ENCODE measurements around the gene SLC19A1.

The SLC19A1 gene

GRCh38 chr21:45494135-45494850, 47.9 kb downstream of the SLC19A1 start:
- no peak for DNase-seq (ENCODE audit: low read depth in 1 of 2, low spot score in 1 of 2)

DNA sequence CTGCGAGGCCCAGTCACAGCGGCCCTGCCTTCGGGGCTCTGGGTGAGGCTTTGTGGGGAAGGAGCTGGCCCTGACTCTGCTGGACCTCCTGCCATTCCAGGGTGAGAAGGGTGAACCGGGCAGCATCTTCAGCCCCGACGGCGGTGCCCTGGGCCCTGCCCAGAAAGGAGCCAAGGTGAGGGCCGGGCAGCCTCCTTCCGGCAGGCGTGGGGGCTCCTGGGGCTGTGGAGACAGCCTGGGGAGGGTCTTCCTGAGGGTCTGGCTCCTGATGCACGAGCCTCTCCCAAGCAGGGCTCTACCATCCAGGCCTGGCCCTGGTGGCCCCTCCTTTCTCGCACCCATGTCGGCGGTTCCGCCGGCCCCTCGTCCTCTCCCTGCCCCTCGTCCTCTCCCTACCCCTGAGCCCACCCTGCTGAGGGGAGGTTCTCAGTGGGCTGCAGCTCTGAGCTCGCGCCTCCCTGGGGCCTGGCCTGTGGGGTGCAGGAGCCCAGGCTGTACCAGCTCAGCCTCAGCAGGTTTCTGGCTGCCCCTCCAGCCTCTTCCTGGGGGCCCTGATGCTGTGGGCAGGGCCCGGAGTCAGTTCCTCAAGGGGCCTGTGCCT, 48.7 kb downstream of the SLC19A1 start:
- no peak for DNase-seq (ENCODE audit: low read depth in 1 of 2, low spot score in 1 of 2)

DNA sequence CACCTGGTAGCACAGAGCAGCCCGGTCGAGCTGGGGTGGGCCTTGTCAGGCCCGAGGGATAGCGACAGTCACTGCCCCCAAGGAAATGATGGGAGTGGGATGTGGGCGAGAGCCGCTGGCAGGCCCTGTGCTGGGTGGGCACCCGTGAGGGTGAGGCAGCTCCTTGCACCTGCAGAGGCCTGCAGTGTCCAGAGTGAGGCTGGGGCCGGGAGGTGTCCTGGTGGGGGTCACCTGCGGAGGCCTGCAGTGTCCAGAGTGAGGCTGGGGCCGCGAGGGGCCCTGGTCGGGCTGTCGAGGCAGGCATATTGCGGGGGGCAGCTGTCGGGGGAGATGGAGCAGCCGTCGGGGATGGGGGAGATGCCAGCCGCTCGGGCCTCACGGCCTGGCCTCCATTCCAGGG, 49.5 kb downstream of the SLC19A1 start:
- DNase-seq (ENCODE audit: low read depth in 1 of 2, low spot score in 1 of 2), result no peak

DNA sequence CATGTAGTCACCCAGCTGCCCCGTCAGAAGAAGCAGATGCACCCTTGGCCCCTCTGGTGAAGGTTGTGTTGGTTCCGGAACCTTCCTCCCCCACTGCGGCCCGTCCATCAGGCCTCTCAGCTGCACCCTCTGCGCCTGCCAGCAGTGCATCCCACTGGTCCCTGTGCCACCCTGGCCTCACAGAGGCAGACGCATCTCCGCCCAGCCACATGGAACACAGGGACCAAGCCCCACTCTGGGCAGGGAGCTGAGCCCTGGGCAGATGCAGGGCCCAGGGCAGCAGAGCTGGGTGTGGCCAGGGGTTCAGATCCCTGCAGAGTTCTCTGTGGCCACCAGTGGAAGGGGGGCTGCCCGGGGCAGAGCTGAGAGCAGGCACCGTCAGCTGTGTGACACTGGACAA, 50.6 kb downstream of the SLC19A1 start:
- no peak for DNase-seq (ENCODE audit: low read depth in 1 of 2, low spot score in 1 of 2)

GRCh38 chr21:45491056-45491455, 51.2 kb downstream of the SLC19A1 start:
- DNase-seq (ENCODE audit: low read depth in 1 of 2, low spot score in 1 of 2), result no peak

DNA sequence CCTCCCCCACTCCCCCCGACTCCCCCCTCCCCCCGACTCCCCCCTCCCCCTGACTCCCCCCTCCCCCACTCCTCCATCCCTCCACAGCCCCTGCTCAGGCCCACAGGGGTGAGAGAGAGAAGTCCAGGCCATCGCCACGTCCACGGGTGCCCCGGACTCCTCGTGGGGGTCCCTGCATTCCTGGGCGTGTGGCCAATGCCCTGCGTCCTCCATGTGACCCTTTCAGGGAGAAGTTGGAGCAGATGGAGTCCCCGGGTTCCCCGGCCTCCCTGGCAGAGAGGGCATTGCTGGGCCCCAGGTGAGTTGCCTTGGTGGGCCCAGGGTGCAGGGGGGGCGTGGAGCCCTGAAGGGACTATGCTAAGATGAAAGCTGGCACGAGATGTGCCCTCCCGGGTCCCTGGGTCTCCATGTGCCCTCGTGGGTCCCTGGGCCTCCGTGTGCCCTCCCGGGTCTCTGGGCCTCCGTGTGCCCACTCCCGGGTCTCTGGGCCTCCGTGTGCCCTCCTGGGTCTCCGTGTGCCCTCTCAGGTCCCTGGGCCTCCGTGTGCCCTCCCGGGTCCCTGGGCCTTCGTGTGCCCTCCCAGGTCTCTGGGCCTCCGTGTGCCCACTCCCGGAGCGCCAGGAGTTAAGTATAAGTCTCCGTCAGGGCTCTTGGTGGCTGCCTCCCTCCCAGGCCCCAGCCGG, 52.0 kb downstream of the SLC19A1 start:
- no peak for DNase-seq (ENCODE audit: low read depth in 1 of 2, low spot score in 1 of 2)

GRCh38 chr21:45489722-45489982, 52.6 kb downstream of the SLC19A1 start:
- no peak for DNase-seq (ENCODE audit: low read depth in 1 of 2, low spot score in 1 of 2)

DNA sequence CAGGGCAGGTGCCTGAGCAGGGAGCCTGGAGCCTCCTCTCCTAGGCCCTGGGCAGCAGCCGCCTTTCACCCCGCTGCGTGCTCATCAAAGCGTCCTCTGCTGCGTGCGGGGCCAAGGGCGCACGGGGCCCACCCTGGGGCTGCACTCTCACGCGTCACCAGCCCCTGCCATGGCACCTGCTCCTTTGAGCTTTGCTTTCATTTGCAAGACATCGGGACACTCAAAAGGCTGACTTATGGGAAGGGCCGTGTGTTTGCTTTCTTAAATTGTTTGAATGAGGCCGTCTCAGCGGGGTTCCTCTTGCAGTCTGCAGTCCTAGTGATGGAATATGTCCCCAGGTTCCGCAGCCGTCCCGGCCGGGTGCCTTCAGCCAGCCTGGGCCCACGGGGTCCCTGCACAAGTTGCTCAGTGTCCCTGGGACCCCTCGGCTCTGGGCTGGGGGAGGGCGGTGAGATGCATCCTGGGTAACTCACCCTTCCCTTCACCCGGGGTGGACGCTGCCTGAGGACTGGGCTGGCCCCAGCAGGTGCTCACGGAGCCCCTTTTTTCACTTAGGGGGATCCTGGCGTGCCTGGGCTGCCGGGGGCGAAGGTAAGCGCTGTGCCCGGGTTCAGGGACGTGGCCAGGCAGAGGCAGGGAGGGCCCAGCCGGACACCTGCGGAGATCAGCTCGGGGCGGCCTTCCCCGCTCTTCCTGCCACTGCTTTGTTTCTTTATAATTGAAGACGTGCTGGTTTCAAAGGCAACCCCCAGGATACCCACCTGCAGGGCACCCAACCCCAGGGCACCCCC, 53.1 kb downstream of the SLC19A1 start:
- DNase-seq (ENCODE audit: low read depth in 1 of 2, low spot score in 1 of 2), result no peak

- DNase-seq (ENCODE audit: low read depth in 1 of 2, low spot score in 1 of 2), result no peak
Observed at GRCh38 chr21:45487891-45488600, 54.2 kb downstream of the SLC19A1 start.

DNA sequence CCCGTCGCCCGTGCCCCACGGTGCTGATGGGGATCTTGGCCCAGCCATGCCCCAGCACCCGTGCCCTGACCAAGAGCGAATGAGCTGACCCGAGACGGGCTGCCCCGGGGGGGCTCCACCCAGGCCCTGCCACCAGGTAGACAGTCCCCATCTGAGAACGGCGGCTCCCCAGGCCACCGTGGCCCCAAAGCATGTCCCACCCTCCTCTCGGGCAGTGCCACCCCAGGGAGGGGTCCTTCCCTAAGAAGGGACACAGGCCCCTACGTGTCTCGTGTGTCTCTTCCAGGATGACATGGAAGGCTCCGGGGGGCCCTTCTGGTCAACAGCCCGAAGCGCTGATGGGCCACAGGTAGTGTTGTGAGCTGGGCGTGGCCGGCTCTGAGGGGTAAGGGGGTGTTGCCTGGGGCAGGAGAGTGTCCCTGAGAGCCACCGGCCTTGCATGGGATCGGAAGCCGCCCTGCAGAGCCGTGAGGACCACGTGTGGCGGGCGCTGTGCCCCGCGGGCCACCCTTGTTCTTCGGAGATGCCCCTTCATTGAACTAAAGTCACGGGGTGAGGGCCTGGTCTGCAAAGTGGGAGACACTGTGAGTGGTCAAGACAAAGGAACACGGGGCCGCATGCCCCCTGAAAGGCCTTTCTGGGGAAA, 55.0 kb downstream of the SLC19A1 start:
- no peak for DNase-seq (ENCODE audit: low read depth in 1 of 2, low spot score in 1 of 2)

DNA sequence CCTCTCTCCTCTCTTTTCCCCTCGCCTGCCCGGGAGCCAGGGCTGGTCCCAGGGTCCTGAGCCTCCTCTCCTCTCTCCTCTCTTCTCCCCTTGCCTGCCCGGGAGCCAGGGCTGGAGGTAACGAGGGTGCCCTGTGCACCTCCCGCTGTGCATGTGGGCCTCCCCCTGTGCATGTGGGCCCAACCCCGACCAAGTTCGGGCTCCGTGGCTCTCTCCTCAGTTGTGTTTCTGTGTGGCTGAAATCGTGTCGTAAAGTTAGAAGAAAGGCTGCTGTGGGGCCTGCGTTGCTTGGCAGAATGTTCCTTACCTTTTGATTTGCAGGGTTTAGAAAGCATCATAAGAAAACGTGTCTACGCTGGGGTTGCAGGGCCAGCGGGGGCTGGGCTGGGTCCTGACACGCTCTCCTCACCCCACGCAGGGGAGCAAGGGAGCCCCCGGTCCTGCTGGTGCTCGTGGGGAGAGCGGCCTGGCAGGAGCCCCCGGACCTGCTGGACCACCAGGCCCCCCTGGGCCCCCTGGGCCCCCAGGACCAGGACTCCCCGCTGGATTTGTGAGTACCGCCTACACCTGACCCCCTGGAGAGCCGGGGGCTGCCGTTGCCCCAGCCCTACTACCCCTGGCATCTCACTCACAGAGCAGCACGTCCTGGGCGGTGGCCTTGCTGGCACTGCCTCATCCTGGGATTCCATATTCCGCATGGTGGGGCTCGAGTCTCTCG, 55.6 kb downstream of the SLC19A1 start:
- no peak for DNase-seq (ENCODE audit: low read depth in 1 of 2, low spot score in 1 of 2)

DNA sequence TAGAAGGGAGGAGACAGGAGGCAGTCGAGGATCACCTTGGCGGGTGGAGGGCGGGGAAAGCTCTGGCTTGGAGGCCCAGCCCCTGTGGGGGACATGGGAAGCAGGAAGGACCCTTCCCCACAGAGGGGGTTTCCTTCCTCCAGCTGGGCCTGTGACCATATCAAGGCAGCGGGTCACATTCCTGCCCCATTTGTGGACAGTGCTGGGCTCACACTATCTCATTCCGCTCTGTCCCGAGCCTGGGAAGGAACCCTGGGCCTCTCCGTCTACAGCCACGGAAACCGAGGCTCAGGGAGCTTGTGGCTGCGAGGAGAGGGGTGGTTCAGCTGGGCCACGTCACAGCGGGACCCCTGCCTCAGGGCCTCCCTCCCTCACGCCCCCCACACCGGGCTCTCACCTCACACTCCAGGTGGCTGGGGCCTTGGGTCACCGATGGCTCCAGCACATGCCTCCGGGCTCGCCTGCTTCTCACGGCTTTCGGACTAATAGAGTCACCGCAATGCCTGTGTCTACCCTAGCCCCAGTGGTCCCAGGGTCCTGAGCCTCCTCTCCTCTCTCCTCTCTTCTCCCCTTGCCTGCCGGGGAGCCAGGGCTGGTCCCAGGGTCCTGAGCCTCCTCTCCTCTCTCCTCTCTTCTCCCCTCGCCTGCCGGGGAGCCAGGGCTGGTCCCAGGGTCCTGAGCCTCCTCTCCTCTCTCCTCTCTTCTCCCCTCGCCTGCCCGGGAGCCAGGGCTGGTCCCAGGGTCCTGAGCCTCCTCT, 56.4 kb downstream of the SLC19A1 start:
- DNase-seq (ENCODE audit: low read depth in 1 of 2, low spot score in 1 of 2), result no peak

DNA sequence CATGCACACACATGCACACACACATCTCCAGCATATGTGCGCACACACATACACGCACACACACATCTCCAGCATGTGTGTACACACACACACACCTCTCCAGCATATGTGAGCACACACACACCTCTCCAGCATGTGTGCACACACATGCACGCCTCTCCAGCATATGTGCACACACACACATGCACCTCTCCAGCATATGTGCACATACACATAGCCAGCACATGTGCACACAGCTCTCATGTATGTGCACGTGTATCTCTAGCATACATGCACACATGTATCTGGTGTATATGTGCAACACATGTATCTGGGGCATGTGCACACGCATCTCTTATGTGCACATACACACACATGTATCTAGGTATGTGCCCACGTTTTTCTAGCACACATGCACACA, 57.9 kb downstream of the SLC19A1 start:
- DNase-seq (ENCODE audit: low read depth in 1 of 2, low spot score in 1 of 2), result no peak

DNA sequence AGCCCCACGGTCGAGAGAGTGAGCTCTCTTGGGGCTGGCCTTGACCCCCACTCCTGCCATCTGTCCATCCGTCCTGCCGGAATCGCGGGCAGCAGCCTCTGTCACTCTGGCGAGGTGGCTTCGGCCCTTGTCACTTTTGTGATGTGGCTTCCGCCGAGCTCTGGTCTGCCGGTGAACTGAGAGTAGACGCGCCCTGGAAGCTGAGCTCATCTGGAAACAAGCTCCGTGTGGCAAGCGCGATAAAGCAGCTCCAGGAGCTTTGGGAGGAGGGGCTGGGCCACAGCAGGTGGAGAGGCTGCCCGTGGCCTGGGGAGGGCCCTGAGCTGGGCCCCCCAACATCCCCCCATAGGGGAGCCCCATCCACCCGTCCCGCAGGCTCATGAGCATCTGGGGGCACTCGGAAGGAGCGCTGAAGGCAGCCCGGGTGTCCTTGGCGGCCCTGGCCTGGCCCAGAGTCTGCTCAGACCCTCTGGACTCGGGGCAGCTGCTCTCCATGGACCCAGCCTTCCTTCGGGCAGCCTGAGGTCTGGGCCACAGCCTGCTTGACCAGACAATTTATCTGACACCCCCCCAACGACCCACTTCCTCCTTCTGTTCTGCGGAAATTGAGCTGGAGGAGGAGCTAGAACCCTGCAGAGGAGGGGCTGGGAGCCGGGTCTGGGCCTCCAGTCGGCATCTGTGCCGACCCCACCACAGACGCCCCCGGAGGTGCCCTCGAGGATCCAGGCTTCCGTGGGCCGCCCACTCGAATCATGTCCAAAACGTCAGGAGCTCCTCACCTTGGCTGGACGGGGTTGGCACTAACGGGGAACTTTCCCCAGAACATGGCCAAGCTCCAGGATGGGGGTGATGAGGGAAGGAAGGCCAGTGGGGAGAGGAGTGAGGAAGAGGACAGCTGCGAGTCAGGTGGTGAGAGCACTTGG, 59.1 kb downstream of the SLC19A1 start:
- no peak for DNase-seq (ENCODE audit: low read depth in 1 of 2, low spot score in 1 of 2)

DNA sequence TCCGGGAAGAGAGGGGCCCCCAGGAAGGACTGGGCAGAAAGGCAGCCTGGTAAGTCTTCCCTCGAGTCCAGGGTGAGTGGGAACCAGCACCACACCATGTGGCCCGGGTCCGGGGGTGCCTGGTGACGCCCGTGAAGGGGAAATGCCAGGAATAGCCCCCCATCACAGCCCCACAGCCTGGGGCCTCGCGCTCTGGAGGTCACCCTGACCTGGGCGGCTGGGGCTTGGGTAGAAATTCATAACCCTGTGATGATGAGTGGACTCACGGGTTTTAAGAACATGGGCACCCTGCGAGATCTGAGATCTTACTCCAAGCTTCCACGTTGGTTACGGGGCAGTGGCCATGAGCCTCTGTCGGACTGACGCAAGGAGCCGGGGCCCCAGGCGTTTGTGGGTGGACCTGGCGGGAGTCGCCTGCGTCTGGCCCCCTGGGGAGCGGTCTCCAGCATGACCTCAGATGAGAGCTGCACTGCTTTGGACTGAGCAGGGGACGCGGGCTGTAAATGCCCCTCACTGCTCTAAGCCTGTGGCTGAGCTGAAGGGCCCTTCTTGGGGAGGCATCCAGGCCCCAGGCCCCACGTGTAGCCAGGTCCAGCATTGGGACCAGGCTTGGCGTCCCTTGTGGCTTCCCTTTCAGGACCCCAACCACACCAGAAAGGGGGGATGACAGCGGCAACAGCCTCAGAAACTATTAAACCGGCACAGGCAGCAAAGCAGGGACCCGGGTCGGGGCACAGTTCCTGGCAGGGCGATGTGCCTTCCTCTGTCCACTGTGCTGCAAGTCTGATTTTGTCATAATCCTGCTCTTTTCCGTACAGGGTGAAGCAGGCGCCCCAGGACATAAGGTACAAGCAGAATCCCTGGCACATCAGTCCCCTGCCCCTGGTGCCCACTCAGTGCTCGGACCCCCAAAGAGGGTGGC, 60.0 kb downstream of the SLC19A1 start:
- DNase-seq (ENCODE audit: low read depth in 1 of 2, low spot score in 1 of 2), result no peak

- DNase-seq (ENCODE audit: low read depth in 1 of 2, low spot score in 1 of 2), result no peak
Observed at GRCh38 chr21:45481566-45481965, 60.7 kb downstream of the SLC19A1 start.
